HG03095 (cell line): ENCODE results near the gene CUBN.
"Not testable (repeated sequence)": the region's sequence is repeated elsewhere in the genome, so short reads cannot be mapped to it uniquely, and the experiment has no call there.

Source experiments
- ATAC-seq: cut with Tn5 transposase; IDR thresholded peaks from one replicate; pipeline ENCODE4 v1.9.1; 2021; ENCODE audit warnings: moderate library complexity; ENCODE audit not compliant: unreplicated experiment

CUBN gene

GRCh38 chr10:16835228-16835627 lies 294.4 kb downstream of the CUBN start:
- ATAC-seq: no peak

GRCh38 chr10:16832351-16833080 lies 297.1 kb downstream of the CUBN start:
- no peak for ATAC-seq

DNA sequence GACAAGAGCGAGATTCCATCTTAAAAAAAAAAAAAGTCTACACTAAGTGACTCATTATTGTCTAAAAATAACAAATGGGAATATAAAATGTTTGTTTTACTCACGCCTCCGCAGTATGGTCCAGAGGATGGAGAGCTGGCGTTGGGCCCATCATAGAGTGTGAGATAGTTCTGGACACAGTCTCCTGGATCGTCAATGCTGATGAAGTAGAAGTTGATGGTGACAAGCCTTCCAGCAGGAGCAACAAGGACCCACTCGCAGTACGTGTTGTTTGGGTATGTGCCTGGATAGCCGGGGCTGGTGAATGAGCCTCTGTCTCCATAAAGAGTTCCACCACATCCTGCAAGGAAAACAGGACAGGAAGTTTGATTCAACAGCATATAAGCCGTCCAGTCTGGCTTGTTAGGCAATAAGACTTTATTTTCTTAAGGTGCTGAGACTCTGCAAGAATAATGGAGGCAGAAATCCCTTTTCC lies 300.9 kb downstream of the CUBN start:
- ATAC-seq: no peak

GRCh38 chr10:16828114-16828568 lies 301.5 kb downstream of the CUBN start:
- peak; percentile 80 for ATAC-seq

DNA sequence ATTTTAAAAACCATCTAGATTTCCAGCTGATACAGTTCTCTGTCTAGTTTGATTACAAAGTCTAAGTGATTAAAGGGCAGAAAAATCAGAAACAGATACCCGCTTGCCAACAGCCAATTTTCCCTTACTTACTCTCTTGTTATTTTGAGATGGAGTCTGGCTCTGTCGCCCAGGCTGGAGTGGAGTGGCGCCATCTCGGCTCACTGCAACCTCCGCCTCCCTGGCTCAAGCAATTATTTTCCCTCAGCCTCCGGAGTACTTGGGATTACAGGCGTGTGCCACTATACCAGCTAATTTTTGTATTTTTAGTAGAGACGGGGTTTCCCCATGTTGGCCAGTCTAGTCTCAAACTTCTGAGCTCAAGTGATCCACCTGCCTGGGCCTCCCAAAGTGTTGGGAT lies 302.1 kb downstream of the CUBN start:
- ATAC-seq: not testable (repeated sequence)

DNA sequence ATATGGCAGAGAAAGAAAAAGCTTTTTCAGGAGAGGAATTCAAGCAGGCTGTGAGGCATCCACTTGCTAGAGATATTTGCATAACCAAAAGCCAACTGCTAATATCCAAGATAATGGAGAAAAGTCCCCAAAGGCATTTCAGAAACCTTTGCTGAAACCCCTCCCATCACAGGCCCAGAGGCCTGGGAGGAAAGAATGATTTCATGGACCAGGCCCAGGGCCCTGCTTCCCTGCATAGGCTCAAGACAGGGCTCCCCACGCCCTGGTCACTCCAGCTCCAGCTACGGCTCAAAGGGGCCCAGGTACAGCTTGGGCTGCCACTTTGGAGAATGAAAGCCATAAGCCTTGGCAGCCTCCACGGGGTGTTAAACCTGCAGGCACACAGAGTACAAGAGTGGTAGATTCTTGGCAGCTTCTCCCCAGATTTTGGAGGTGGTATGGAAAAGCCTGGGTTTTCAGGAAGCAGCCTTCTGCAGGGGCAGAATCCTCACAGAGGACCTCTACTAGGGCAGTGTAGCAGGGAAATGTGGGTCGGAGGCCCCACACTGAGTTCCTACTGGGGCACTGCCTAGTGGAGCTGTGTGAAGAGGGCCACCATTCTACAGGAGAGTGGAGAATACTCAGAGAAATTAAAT lies 306.8 kb downstream of the CUBN start:
- ATAC-seq: no peak

- no peak for ATAC-seq
Measured at GRCh38 chr10:16822027-16822426, 307.6 kb downstream of the CUBN start.

- ATAC-seq: no peak
Measured at GRCh38 chr10:16820421-16820820, 309.2 kb downstream of the CUBN start.

GRCh38 chr10:16820018-16820417 lies 309.6 kb downstream of the CUBN start:
- ATAC-seq: no peak

DNA sequence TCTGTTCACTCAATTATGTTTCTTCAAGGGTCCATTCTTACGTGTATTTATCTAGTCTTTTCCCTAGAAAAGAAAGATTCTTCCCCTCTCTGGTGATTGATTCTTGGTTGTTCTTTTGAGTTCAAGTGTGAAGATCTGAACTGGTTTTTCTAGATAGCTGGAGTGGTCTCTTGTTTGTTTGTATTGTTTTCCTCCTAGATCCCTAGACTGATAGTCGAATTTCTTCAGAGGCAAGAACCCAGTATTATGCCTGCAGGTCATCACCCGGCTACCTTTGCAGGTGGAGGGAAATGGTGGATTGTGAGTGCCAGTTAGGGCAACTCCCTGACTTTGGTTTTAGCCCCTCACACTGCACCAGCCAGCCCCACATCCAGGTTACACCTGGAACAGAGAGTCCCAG lies 310.2 kb downstream of the CUBN start:
- no peak for ATAC-seq

DNA sequence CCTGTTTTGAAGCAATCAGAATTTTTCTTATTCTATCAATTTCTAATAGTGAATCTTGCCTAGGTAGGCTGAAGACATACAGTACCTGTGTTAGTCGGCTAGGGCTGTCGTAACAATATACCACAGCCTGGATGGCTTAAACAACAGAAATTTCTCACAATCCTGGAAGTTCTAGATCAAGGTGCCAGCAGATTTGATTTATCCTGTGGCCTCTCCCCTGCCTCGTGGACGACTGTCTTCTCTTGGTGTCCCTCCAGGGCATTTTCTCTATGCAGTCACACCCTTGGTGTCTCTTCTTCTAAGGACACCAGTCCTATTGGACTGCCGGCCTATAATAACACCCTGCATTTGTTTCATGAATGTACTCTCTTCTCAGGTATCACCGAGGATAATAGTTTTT lies 310.6 kb downstream of the CUBN start:
- no peak for ATAC-seq

- peak; percentile 99 for ATAC-seq
Measured at GRCh38 chr10:16817125-16818019, 312.2 kb downstream of the CUBN start, which contains the start of gene RSU1. Gene RSU1, minus strand, starts transcription at chr10:16817424. Its CDS starts 343 bp downstream, at chr10:16817081.

DNA sequence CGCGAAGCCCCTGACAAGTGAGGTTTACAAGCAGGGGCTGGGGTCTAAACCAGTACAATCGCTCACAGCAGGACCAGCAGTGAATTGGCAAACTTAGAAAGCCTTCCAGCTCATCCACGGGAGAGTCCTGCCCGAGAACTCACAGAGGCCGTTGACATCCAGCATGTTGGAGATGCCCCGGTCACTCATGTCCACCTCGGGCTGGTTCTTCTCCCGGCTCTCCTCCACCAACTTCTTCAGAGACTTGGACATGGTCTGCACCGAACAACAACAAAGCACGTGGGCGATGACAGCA lies 312.8 kb downstream of the CUBN start:
- no peak for ATAC-seq

- ATAC-seq: no peak
Measured at GRCh38 chr10:16816171-16816570, 313.4 kb downstream of the CUBN start.

DNA sequence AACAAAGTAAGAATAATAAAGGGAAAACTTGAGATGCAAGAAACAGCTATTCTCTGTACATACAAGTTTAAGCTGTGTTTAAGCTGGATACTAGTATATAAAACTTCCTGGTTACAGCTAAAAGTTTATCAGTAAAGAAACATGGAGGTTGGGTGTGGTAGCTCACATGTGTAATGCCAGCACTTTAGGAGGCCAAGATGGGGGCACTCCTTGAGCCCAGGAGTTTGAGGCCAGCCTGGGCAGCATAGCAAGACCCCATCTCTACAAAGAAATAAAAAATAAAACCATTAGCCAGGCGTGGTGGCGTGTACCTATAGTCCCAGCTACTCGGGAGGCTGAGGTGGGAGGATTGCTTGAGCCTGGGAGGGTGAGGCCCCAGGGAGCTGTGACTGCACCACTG lies 315.6 kb downstream of the CUBN start:
- ATAC-seq: no peak

DNA sequence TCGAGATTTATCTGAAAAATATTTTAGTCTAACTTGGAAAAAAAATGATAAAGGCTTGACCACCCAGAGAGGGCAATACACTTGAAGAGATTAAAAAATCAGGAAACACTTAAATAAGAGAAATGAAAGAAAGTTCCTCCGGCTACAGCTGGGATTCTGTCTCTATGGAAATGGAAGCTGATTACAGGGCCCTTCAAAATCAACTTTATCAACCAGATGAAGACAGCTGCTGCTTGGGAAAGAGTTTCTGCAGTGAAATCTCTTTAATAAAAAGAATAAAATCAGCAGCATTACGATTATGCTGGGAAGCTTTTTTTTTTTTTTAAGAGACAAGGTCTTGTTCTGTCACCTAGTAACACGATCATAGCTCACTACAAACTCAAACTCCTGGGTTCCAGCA lies 316.9 kb downstream of the CUBN start:
- ATAC-seq: no peak

DNA sequence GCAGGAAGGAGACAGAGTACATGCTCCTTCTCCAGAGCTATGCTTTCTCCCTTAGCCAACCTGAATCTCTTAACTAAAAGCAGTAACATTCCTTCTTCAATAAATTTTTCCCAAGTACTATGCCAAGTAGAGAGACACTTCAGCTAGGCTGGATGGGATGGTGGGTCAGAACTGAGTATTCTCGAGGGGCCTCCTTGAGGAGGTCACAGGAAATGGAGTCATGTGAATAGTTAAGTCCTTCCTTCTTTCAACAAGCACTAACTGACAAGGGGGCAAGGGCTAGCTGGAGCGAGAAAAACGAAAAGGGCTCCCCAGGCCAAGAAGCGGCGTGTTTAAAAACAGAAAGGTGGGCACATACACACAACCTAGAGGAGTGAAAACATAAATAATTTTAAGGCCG lies 317.8 kb downstream of the CUBN start:
- ATAC-seq: no peak

- ATAC-seq: no peak
Measured at GRCh38 chr10:16811292-16811691, 318.3 kb downstream of the CUBN start.

- peak; percentile 91 for ATAC-seq
Measured at GRCh38 chr10:16809074-16809718, 320.4 kb downstream of the CUBN start.

DNA sequence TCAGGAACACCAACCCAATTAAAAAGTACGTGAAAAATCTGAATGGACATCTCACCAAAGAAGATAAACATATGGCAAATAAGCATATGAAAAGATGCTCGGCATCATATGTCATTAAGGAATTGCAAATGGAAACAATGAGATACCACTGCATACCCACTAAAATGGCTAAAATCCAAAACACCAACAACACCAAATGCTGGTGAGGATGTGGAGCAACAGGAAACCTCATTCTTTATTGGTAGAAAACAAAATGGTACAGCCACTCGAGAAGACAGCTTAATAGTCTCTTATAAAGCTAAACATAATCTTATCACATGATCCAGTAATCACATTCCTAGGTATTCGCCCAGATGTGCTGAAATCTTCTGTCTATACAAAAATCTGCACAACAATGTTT lies 325.5 kb downstream of the CUBN start:
- no peak for ATAC-seq

DNA sequence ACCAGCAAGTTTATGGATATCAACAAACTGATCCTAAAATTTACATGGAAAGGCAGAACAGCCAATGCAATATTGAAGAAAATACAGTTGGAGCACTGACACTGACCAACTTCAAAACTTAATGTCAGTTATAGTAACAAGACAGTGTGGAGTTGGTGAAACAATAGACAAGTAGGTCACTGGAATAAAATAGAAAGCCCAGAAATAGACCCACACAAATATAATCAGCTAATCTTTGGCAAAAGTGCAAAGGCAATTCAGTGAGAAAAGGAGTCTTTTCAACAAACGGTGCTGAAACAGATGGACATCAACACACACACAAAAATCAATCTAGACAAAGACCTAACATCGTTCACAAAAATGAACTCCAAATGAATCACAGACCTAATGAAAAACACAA lies 326.1 kb downstream of the CUBN start:
- ATAC-seq: no peak
